Measurements from ENCODE around the gene ODAD2. TPM values are rescaled to one million over a fixed set of nuclear protein-coding genes. Genes with fewer than 3 reads are reported as not detected.

The ODAD2 gene

DNA sequence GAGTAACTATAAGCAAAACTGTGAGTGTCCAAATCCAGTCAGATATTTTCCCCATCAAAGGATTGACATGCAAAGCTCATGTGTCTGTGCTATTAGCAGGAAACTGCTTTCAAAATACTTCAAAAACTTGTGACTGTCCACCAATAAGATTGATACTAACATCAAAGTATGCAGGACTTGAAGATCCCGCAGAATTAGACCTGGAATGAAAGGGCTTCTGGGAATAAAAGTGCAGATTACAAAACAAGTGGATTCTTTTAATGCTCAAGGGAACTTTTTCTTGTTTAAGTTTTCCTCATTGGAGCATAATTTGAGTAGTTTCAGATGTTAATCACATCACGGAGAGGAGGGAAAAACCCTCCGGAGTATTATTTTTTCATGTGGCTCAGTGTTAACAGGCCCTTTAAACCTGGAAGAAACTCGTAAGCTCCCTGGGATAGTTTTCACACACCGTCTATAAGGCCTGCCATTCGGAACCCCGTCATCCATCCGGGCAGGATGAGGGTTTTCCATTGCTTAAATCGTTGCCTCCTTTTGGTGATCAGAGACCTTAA is 219.3 kb downstream of the ODAD2 start:
- Histone ChIP-seq H2AK5ac (ENCODE audit: low read length) (no peak overlapping the region), H3K4me2 (ENCODE audit: low read length) (no peak overlapping the region), H3K4me1 (ENCODE audit: control insufficient read depth, low read depth, low read length) (no peaks in the 10 kb centered on the region), H3K4ac (ENCODE audit: low read depth, low read length) (no peak overlapping the region), H3K79me2 (ENCODE audit: control insufficient read depth, insufficient read depth, low read length) (no peaks in the 10 kb centered on the region), H3K36me3 (ENCODE audit: control insufficient read depth, insufficient read depth, low read length) (no peaks in the 10 kb centered on the region), H2BK5ac (ENCODE audit: low read length) (no peak overlapping the region), H3K27me3 (ENCODE audit: insufficient read depth, low read length, poor library complexity) (no peaks in the 10 kb centered on the region), H3K56ac (ENCODE audit: low read length) (no peak overlapping the region), H3K23ac (ENCODE audit: low read length) (no peak overlapping the region), H3K27ac (ENCODE audit: low read depth, low read length) (no peak overlapping the region), H3K9ac (ENCODE audit: low read length) (no peak overlapping the region), H3K4me3 (ENCODE audit: low read length) (no peak overlapping the region), H2BK120ac (ENCODE audit: low read depth, low read length) (no peak overlapping the region), H4K5ac (ENCODE audit: low read length) (no peak overlapping the region), H3K18ac (ENCODE audit: low read length) (no peak overlapping the region), H4K8ac (ENCODE audit: low read depth, low read length) (no peak overlapping the region), H2BK15ac (replicated peaks; ENCODE audit: low read depth) (no peak overlapping the region), H3K79me1 (ENCODE audit: low read length) (no peaks in the 10 kb centered on the region)
- no CpG with 5 or more reads among the region's 9 CpGs for WGBS (ENCODE audit: extremely low coverage, insufficient coverage, low lambda C conversion rate)
- no peak for DNase-seq

DNA sequence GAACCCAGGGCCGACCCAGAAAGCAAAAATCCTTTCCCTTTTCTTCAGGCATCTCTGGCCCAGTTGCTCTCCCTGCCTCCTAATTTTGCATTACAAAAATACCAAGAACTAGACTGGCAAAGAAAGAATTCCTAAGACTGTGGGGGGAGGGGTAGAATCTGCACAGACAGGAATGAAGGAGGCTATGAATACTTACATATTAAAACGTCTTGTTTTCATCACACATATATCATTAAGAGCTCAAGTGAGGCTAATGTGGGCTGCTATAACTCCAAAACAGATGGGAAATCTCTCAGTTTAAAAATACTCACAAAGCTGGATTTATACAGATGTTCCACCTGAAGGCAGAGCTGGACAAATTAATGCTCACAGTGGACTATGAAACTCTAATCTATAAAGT is 224.0 kb downstream of the ODAD2 start:
- no peak overlapping the region for H3K23ac ChIP-seq (ENCODE audit: low read length)
- H3K4me1 ChIP-seq (ENCODE audit: control insufficient read depth, low read depth, low read length), result no peaks in the 10 kb centered on the region
- no peak overlapping the region for H4K8ac ChIP-seq (ENCODE audit: low read depth, low read length)
- no peaks in the 10 kb centered on the region for H3K79me1 ChIP-seq (ENCODE audit: low read length)
- no peak for DNase-seq
- H2BK15ac ChIP-seq (replicated peaks; ENCODE audit: low read depth), result no peak overlapping the region
- H3K4me3 ChIP-seq (ENCODE audit: low read length), result no peak overlapping the region
- H4K5ac ChIP-seq (ENCODE audit: low read length), result no peak overlapping the region
- H2BK5ac ChIP-seq (ENCODE audit: low read length), result no peak overlapping the region
- H3K4ac ChIP-seq (ENCODE audit: low read depth, low read length), result no peak overlapping the region
- H3K18ac ChIP-seq (ENCODE audit: low read length), result no peak overlapping the region
- H3K36me3 ChIP-seq (ENCODE audit: control insufficient read depth, insufficient read depth, low read length), result no peaks in the 10 kb centered on the region
- H3K4me2 ChIP-seq (ENCODE audit: low read length), result no peak overlapping the region
- H3K27ac ChIP-seq (ENCODE audit: low read depth, low read length), result no peak overlapping the region
- H3K56ac ChIP-seq (ENCODE audit: low read length), result no peak overlapping the region
- no peaks in the 10 kb centered on the region for H3K27me3 ChIP-seq (ENCODE audit: insufficient read depth, low read length, poor library complexity)
- no peak overlapping the region for H3K9ac ChIP-seq (ENCODE audit: low read length)
- no peaks in the 10 kb centered on the region for H3K79me2 ChIP-seq (ENCODE audit: control insufficient read depth, insufficient read depth, low read length)
- no peak overlapping the region for H2AK5ac ChIP-seq (ENCODE audit: low read length)
- no CpG with 5 or more reads among the region's 2 CpGs for WGBS (ENCODE audit: extremely low coverage, insufficient coverage, low lambda C conversion rate)
- H2BK120ac ChIP-seq (ENCODE audit: low read depth, low read length), result no peak overlapping the region

DNA sequence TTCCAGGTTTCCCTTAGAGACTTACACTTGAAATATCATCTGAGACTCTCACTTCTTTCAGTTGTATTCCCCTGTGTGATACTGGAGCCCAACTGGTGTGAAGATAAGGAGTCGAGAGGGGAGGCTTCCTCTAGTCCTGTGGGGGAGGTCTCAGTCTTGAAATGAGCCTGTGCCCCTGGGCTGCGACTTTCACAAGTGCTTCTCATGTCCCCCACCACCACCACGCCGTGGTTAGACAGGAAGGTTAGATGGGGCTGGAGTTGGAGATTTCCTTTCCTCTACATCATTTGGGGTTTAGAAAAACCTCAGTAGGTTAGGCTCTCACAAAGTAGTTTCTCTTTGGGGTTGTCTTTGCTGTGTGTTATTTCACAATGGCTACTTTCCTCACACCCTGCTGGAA is 227.6 kb downstream of the ODAD2 start:
- Histone ChIP-seq H2AK5ac (ENCODE audit: low read length) (no peak overlapping the region), H3K4me2 (ENCODE audit: low read length) (no peak overlapping the region), H3K18ac (ENCODE audit: low read length) (no peak overlapping the region), H3K79me1 (ENCODE audit: low read length) (no peaks in the 10 kb centered on the region), H3K27me3 (ENCODE audit: insufficient read depth, low read length, poor library complexity) (no peaks in the 10 kb centered on the region), H2BK5ac (ENCODE audit: low read length) (no peak overlapping the region), H4K5ac (ENCODE audit: low read length) (no peak overlapping the region), H3K4me1 (ENCODE audit: control insufficient read depth, low read depth, low read length) (no peaks in the 10 kb centered on the region), H2BK120ac (ENCODE audit: low read depth, low read length) (no peak overlapping the region), H3K79me2 (ENCODE audit: control insufficient read depth, insufficient read depth, low read length) (no peaks in the 10 kb centered on the region), H3K4ac (ENCODE audit: low read depth, low read length) (no peak overlapping the region), H3K4me3 (ENCODE audit: low read length) (no peak overlapping the region), H4K8ac (ENCODE audit: low read depth, low read length) (no peak overlapping the region), H3K27ac (ENCODE audit: low read depth, low read length) (no peak overlapping the region), H3K56ac (ENCODE audit: low read length) (no peak overlapping the region), H3K23ac (ENCODE audit: low read length) (no peak overlapping the region), H3K36me3 (ENCODE audit: control insufficient read depth, insufficient read depth, low read length) (no peaks in the 10 kb centered on the region), H3K9ac (ENCODE audit: low read length) (no peak overlapping the region), H2BK15ac (replicated peaks; ENCODE audit: low read depth) (no peak overlapping the region)
- DNase-seq, result peak; percentile 68
- WGBS (ENCODE audit: extremely low coverage, insufficient coverage, low lambda C conversion rate), result no CpG with 5 or more reads among the region's 4 CpGs

DNA sequence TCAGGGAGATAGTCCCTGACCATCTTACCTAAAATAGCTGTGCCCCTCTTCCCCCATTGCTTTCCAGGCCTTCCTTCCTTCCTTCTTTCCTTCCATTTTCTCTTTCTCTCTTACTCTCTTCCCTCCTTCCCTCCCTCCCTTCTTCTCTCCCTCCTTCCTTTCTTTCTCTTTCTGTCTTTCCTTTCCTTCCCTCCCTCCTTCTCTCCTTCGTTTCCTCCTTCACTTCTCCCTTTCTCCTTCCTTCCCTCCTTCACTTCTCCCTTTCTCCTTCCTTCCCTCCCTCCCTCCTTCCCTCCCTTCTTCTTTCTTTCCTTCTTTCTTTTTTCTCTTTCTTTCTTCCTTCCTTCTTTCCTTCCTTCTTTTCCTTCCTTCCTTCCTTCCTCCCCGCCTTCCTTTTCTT is 228.7 kb downstream of the ODAD2 start:
- Histone ChIP-seq H3K18ac (ENCODE audit: low read length) (no peak overlapping the region), H4K5ac (ENCODE audit: low read length) (no peak overlapping the region)
- WGBS (ENCODE audit: extremely low coverage, insufficient coverage, low lambda C conversion rate), result 100% methylated on average over 1 of the region's 2 CpGs

More for the DNA sequence above, 228.7 kb downstream of the ODAD2 start:
- Histone ChIP-seq H3K23ac (ENCODE audit: low read length) (no peak overlapping the region), H3K27ac (ENCODE audit: low read depth, low read length) (no peak overlapping the region), H3K36me3 (ENCODE audit: control insufficient read depth, insufficient read depth, low read length) (no peaks in the 10 kb centered on the region), H3K4me1 (ENCODE audit: control insufficient read depth, low read depth, low read length) (no peaks in the 10 kb centered on the region), H3K79me1 (ENCODE audit: low read length) (no peaks in the 10 kb centered on the region), H3K27me3 (ENCODE audit: insufficient read depth, low read length, poor library complexity) (no peaks in the 10 kb centered on the region), H3K4ac (ENCODE audit: low read depth, low read length) (no peak overlapping the region), H3K79me2 (ENCODE audit: control insufficient read depth, insufficient read depth, low read length) (no peaks in the 10 kb centered on the region), H3K56ac (ENCODE audit: low read length) (no peak overlapping the region), H2BK15ac (replicated peaks; ENCODE audit: low read depth) (no peak overlapping the region), H3K4me2 (ENCODE audit: low read length) (no peak overlapping the region), H3K9ac (ENCODE audit: low read length) (no peak overlapping the region), H4K8ac (ENCODE audit: low read depth, low read length) (no peak overlapping the region), H2BK5ac (ENCODE audit: low read length) (no peak overlapping the region), H3K4me3 (ENCODE audit: low read length) (no peak overlapping the region), H2BK120ac (ENCODE audit: low read depth, low read length) (no peak overlapping the region), H2AK5ac (ENCODE audit: low read length) (no peak overlapping the region)
- DNase-seq, result no peak

Small RNA genes within 50 kb of the gene (small RNA-seq; reads per million reads assigned to genes)
- gene MRPS21P5 (ENCODE audit: insufficient read depth) (not detected), gene RN7SKP132 (ENCODE audit: insufficient read depth) (not detected)

Data from mesendoderm (in vitro differentiated cells).